ENCODE results near the gene CALM1. TPM values are rescaled to one million over a fixed set of nuclear protein-coding genes. Genes with fewer than 3 reads are reported as not detected.

CALM1 gene
- total and polyA plus RNA-seq, 10 of the 15 experiments (the other 5 are each of a cell fraction or from before 2014, with no cell fraction given) = 110 to 729 (median 261) TPM

GRCh38 chr14:90358359-90358758, 38.5 kb upstream of the CALM1 start (continued):
- no peak for TF ChIP-seq SMAD5 (IDR thresholded peaks at IDR 0.05; ENCODE audit: low read depth)
- TF ChIP-seq BACH1 (IDR thresholded peaks at IDR 0.05; ENCODE audit: borderline replicate concordance) = no peak
- TF ChIP-seq CHD1 (IDR thresholded peaks at IDR 0.05; ENCODE audit: low read depth, low read length) = no peak
- TF ChIP-seq ETV6 (conservative IDR thresholded peaks at IDR 0.05 in 1 of 2, IDR thresholded peaks at IDR 0.05 in 1 of 2; ENCODE audit: borderline replicate concordance in 1 of 2, low read depth in 1 of 2) = no peak
- no peak for TF ChIP-seq SPI1 (IDR thresholded peaks at IDR 0.05; ENCODE audit: borderline replicate concordance, insufficient read depth, low read depth, low read length)
- TF ChIP-seq MEF2A (IDR thresholded peaks at IDR 0.05; ENCODE audit: insufficient read depth, low read depth, low read length) = no peak

DNA sequence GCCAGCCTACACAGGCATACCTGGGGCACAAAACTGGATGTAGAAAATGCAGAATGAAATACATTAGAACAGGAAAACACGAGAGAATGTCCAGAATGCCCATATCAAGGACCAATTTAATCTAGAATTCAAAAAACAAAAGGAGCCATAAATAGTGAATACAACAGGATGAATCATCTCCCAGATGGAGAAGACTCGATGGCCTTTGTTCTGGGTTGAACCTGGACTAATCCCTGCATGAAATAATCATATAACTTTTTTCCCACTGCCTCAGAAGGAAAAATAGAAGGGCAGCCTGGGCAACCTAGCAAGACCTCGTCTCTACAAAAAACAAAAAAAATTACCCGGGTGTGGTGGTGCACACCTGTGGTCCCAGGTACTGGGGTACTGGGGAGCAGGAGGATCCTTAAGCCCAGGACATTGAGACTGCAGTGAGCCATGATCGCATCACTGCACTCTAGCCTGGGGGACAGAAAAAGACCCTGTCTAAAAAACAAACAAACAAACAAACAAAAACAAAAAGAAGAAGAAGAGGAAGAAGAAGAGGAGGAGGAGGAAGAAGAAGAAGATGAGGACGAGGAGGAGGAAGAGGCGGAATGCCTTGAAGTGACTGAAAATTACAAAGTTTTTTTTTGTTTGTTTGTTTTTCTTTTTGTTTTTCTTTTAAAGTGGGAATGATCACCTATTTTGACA, 34.8 kb upstream of the CALM1 start:
- H2AFZ ChIP-seq (ENCODE audit: control insufficient read depth, low read depth, low read length) = no peak overlapping the region
- no TSS peak for BruUV-seq (replicated peaks)
- no peaks in the 10 kb centered on the region for H4K20me1 ChIP-seq (ENCODE audit: control insufficient read depth, insufficient read depth)
- no peak overlapping the region for H3K4me2 ChIP-seq (ENCODE audit: control insufficient read depth, insufficient read depth)
- H3K4me3 ChIP-seq = no peak overlapping the region
- no peaks in the 10 kb centered on the region for H3K4me1 ChIP-seq (ENCODE audit: control insufficient read depth, insufficient read depth, low read length)
- 35% methylated on average over 7 of the region's 7 CpGs for WGBS (ENCODE audit: insufficient coverage, insufficient replicate concordance, low lambda C conversion rate, missing lambda C conversion rate)
- ATAC-seq (no peak), FAIRE-seq (no peak), DNase-seq (ENCODE audit: low read depth, low spot score) (no peak)
- ChIA-PET CTCF (no interaction called here), POLR2A (no interaction called here), SMC1A (ENCODE audit: uncharacterized antibody, unreplicated experiment) (no interaction called here), RAD21 (ENCODE audit: unreplicated experiment) (no interaction called here)
- intact Hi-C loops (cut with micrococcal nuclease; ENCODE audit: unreplicated experiment) (no loop called here), in situ Hi-C loops (cut with MboI) (no loop called here)
- TF ChIP-seq EED (IDR thresholded peaks at IDR 0.05; ENCODE audit: low read depth) = no peak
- TF ChIP-seq IKZF2 (IDR thresholded peaks at IDR 0.05) = no peak
- no peak for TF ChIP-seq TCF7 (IDR thresholded peaks at IDR 0.05; ENCODE audit: borderline replicate concordance)
- TF ChIP-seq TCF12 (IDR thresholded peaks at IDR 0.05; ENCODE audit: low read depth, low read length) = no peak
- TF ChIP-seq YBX1 (IDR thresholded peaks at IDR 0.05) = no peak
- TF ChIP-seq SMAD5 (IDR thresholded peaks at IDR 0.05; ENCODE audit: low read depth) = no peak
- H3K9me3 ChIP-seq (replicated peaks; ENCODE audit: control insufficient read depth, insufficient read depth, low read length) = no peaks in the 10 kb centered on the region
- no peaks in the 10 kb centered on the region for H3K36me3 ChIP-seq (ENCODE audit: control insufficient read depth in 2 of 2, insufficient read depth in 2 of 2, low read length in 1 of 2)
- no peak overlapping the region for H3K27ac ChIP-seq (ENCODE audit: control insufficient read depth, insufficient read depth)
- no peak overlapping the region for H3K9ac ChIP-seq (ENCODE audit: control insufficient read depth, insufficient read depth, low read length)
- no peaks in the 10 kb centered on the region for H3K27me3 ChIP-seq (replicated peaks in 1 of 2; ENCODE audit: control insufficient read depth in 2 of 2, insufficient read depth in 2 of 2, low read length in 1 of 2)
- H3K79me2 ChIP-seq (ENCODE audit: control insufficient read depth, insufficient read depth, low read length) = no peaks in the 10 kb centered on the region

All from GM12878 (cell line).